K562 (cell line): ENCODE results near the gene ZDHHC8. TPM values are rescaled to one million over a fixed set of nuclear protein-coding genes. Genes with fewer than 3 reads are reported as not detected.

Experiments used
- ATAC-seq: fragments of 200-7000 bp; cut with Tn5 transposase; 3 replicates; pipeline ENCODE4 v1.9.1; 2020; ENCODE audit warnings: moderate library complexity
- BruUV-seq: library from RNA; stranded (reverse); fragments of 400-500 nt; replicated peaks from 2 replicates; lab custom pipeline; 2021; lab: Mats Ljungman, UMichigan
- CTCF ChIA-PET: fragments of 300-600 bp; formaldehyde crosslinking; extraction: SDS; loops from one replicate; lab custom pipeline; 2021; ENCODE audit warnings: low intra/inter-chr PET ratio; lab: Yijun Ruan, JAX
- POLR2A ChIA-PET: fragments of 300-600, 350-650 bp; sonication (Branson Sonifier 250); formaldehyde crosslinking; extraction: SDS; loops from one replicate; lab custom pipeline; 2021; ENCODE audit warnings: antibody characterized with exemption, inconsistent platforms; lab: Yijun Ruan, JAX
- DNase-seq, 4 experiments: peaks; one replicate each; pipeline versions ENCODE4 v3.0.0 to v3.0.0-alpha.2; 2011 to 2018; ENCODE audit warnings: low spot score in 3 of 4, mixed read lengths in 3 of 4; ENCODE audit errors: extremely low read depth in 1 of 4
- FAIRE-seq: peaks from 2 replicates; lab custom pipeline; 2011; peaks lifted over from hg19 to GRCh38; lab: Jason Lieb, UNC
- H2AFZ ChIP-seq: 2 replicates; pipeline ENCODE4 v1.6.0; 2011; ENCODE audit warnings: low read depth, low read length, control low read depth, inconsistent platforms
- H3K27ac ChIP-seq: fragments of 200-600 bp; 3 replicates; pipeline ENCODE4 v1.8.0; 2011; ENCODE audit warnings: low read depth, mild to moderate bottlenecking, control low read depth, inconsistent platforms, low read length, moderate library complexity, mixed read lengths; ENCODE audit errors: extremely low read depth
- H3K27me3 ChIP-seq, 2 experiments: fragments of 300-600 bp in 1 of 2; 2 replicates in 1 of 2; 3 replicates in 1 of 2; pipeline versions ENCODE4 v1.6.0 to v1.8.0; 2011; ENCODE audit warnings: inconsistent platforms in 2 of 2, low read length in 2 of 2, mild to moderate bottlenecking in 1 of 2, mixed read lengths in 1 of 2, moderate library complexity in 1 of 2; ENCODE audit not compliant: control insufficient read depth in 2 of 2, insufficient read depth in 2 of 2
- H3K36me3 ChIP-seq: fragments of 300-600 bp; 3 replicates; pipeline ENCODE4 v1.8.0; 2011; ENCODE audit warnings: mild to moderate bottlenecking, low read length, inconsistent platforms; ENCODE audit not compliant: control insufficient read depth, insufficient read depth
- H3K4me1 ChIP-seq, 2 experiments: fragments of 200-600 bp in 1 of 2; replicated peaks in 1 of 2; 2 replicates in 1 of 2; 3 replicates in 1 of 2; pipeline versions ENCODE4 v1.5.1 to v1.8.0; 2011; ENCODE audit warnings: inconsistent platforms in 2 of 2, low read length in 2 of 2, mild to moderate bottlenecking in 1 of 2, mixed read lengths in 1 of 2, moderate library complexity in 1 of 2; ENCODE audit not compliant: control insufficient read depth in 2 of 2, insufficient read depth in 2 of 2
- H3K4me2 ChIP-seq: 2 replicates; pipeline ENCODE4 v1.6.1; 2011; ENCODE audit warnings: low read length, control low read depth, inconsistent platforms, mixed read lengths; ENCODE audit not compliant: insufficient read depth
- H3K4me3 ChIP-seq: fragments of 200-600 bp; sonication (generic), shearing (Covaris generic); 2 replicates; pipeline ENCODE4 v1.5.1; 2016; ENCODE audit warnings: control low read depth, inconsistent platforms
- H3K79me2 ChIP-seq: fragments of 200-600 bp; 3 replicates; pipeline ENCODE4 v1.8.0; 2011; ENCODE audit warnings: low read length, inconsistent platforms; ENCODE audit not compliant: control insufficient read depth, insufficient read depth
- H3K9ac ChIP-seq, 2 experiments: 2 replicates each; pipeline versions ENCODE4 v1.6.0 to v1.6.1; 2011; ENCODE audit warnings: low read depth in 2 of 2, low read length in 2 of 2, control low read depth in 1 of 2, inconsistent platforms in 1 of 2, mild to moderate bottlenecking in 1 of 2, mixed read lengths in 1 of 2; ENCODE audit not compliant: insufficient read depth in 1 of 2
- H3K9me1 ChIP-seq: one replicate; pipeline ENCODE4 v1.6.0; 2011; ENCODE audit warnings: inconsistent platforms, mild to moderate bottlenecking, low read length, moderate library complexity; ENCODE audit not compliant: control insufficient read depth, insufficient read depth
- H3K9me3 ChIP-seq: replicated peaks from 2 replicates; pipeline ENCODE4 v1.5.1; 2011; ENCODE audit warnings: low read depth, low read length, inconsistent platforms; ENCODE audit not compliant: control insufficient read depth, insufficient read depth
- H4K20me1 ChIP-seq: replicated peaks from 2 replicates; pipeline ENCODE4 v1.6.1; 2011; ENCODE audit warnings: low read length, inconsistent platforms, mixed read lengths; ENCODE audit not compliant: control insufficient read depth, insufficient read depth
- AFF4 ChIP-seq: sonication (generic); formaldehyde crosslinking; IDR thresholded peaks from 2 replicates; pipeline ENCODE4 v1.8.0; 2023; ENCODE audit warnings: mild to moderate bottlenecking, missing genetic modification reagents
- CBFA2T3 ChIP-seq: fragments of 450-650 bp; IDR thresholded peaks from 2 replicates; pipeline ENCODE4 v1.6.1; 2017
- KAT2B ChIP-seq: IDR thresholded peaks from one replicate; pipeline ENCODE4 v1.6.1; 2012; ENCODE audit warnings: low read depth, mild to moderate bottlenecking, control low read depth, inconsistent platforms, low read length, moderate library complexity
- SMC3 ChIP-seq: conservative IDR thresholded peaks from 2 replicates; pipeline ENCODE4 v1.6.1; 2011; ENCODE audit warnings: low read depth, low read length, improper control_type of control experiment; ENCODE audit not compliant: insufficient read depth
- TAF9B ChIP-seq: fragments of 450-650 bp; IDR thresholded peaks from 2 replicates; pipeline ENCODE4 v1.6.1; 2018; ENCODE audit warnings: mild to moderate bottlenecking; ENCODE audit not compliant: partially characterized antibody
- TEAD1 ChIP-seq, 2 experiments: fragments of 450-650 bp in 1 of 2; sonication (generic) in 1 of 2; formaldehyde crosslinking; IDR thresholded peaks; 2 replicates each; pipeline versions ENCODE4 v1.4.0 to v1.8.0; 2020 to 2022; ENCODE audit warnings: mild to moderate bottlenecking in 2 of 2, missing genetic modification reagents in 1 of 2
- ZNF12 ChIP-seq: sonication (generic); formaldehyde crosslinking; IDR thresholded peaks from 2 replicates; pipeline ENCODE4 v1.4.0; 2020; ENCODE audit warnings: mild to moderate bottlenecking, missing genetic modification reagents
- ZNF143 ChIP-seq: sonication (generic); formaldehyde crosslinking; IDR thresholded peaks from 2 replicates; pipeline ENCODE4 v1.9.0; 2022; ENCODE audit warnings: mild to moderate bottlenecking, missing genetic modification reagents
- ZNF584 ChIP-seq: fragments of 200-800 bp; sonication (Bioruptor generic); IDR thresholded peaks from 2 replicates; pipeline ENCODE4 v1.6.1; 2016; ENCODE audit warnings: low read depth, mild to moderate bottlenecking, missing genetic modification characterization, missing compliant biosample characterization
- WGBS: fragments of 100-300 bp; shearing (Covaris generic); methylation state at CpG from one replicate; pipeline ENCODE4 v1.1.6; 2016; ENCODE audit warnings: low coverage, mixed read lengths; ENCODE audit not compliant: insufficient coverage; ENCODE audit errors: missing lambda C conversion rate; 5-methylcytosine and 5-hydroxymethylcytosine counted together
- in situ Hi-C: fragments of 300-500 bp; cut with MboI; formaldehyde crosslinking; loops from 4 replicates; pipeline ENCODE4 v1.15.0; 2018; ENCODE audit warnings: inconsistent platforms, mixed read lengths
- intact Hi-C: fragments of 100-400 bp; cut with micrococcal nuclease; formaldehyde crosslinking; loops from 2 replicates; pipeline ENCODE4 v1.14.2; 2022
- polyA plus RNA-seq, 8 experiments: library from polyadenylated mRNA; depleted of rRNA in 4 of 8; stranded (reverse) in 5 of 8; unstranded in 3 of 8; fragments of >200 nt; fragmentation: Nextera tagmentation in 2 of 8; fragmentation: Illumina TruSeq in 1 of 8; extraction: Ambion mirVana in 2 of 8; extraction: Trizol in 1 of 8; gene quantifications; 2 replicates each; pipeline versions ENCODE4 v1.2.1 to v1.2.3, GENCODE V29; 2011 to 2014; ENCODE audit warnings: inconsistent platforms in 1 of 8, missing spikeins in 1 of 8
- total RNA-seq, 7 experiments: library from RNA; depleted of rRNA in 6 of 7; stranded (reverse); fragments of >200 nt in 6 of 7; fragmentation: Illumina TruSeq in 2 of 7; extraction: Trizol in 2 of 7; gene quantifications; 2 replicates each; pipeline versions ENCODE4 v1.2.1 to v1.2.3, GENCODE V29; 2011 to 2021; ENCODE audit warnings: low replicate concordance in 1 of 7
- TF ChIP-seq, protein P1 (sequence below), 3 experiments: IDR thresholded peaks in 2 of 3; conservative IDR thresholded peaks in 1 of 3; 2 replicates each; pipeline ENCODE4 v1.5.1; 2011 to 2012; ENCODE audit warnings: low read length in 3 of 3, mild to moderate bottlenecking in 3 of 3, control low read depth in 2 of 3, improper control_type of control experiment in 1 of 3, inconsistent platforms in 1 of 3, low read depth in 1 of 3, mixed read lengths in 1 of 3, moderate library complexity in 1 of 3; ENCODE audit not compliant: insufficient read depth in 2 of 3
- TF ChIP-seq, protein P2 (sequence below): fragments of 250-450 bp; sonication (Bioruptor Pico); IDR thresholded peaks from 2 replicates; pipeline ENCODE4 v1.8.0; 2021; ENCODE audit warnings: moderate library complexity, mild to moderate bottlenecking, inconsistent platforms

Gene ZDHHC8
- total and polyA plus RNA-seq, 9 of the 15 experiments (the other 6 are each of a cell fraction or from before 2014, with no cell fraction given), result 0.04 to 109 (median 16.4) TPM

GRCh38 chr22:20196094-20196842 lies 64.7 kb downstream of the ZDHHC8 start:
- Histone ChIP-seq H3K27me3 (peaks cover 85 to 96% of the 10 kb centered on the region in 2 experiments), H3K9me1 (peaks cover 3% of the 10 kb centered on the region), H3K4me3 (no peak overlapping the region), H3K4me2 (no peak overlapping the region), H3K79me2 (no peaks in the 10 kb centered on the region), H2AFZ (no peak overlapping the region), H3K4me1 (peaks cover 0 to 49% of the 10 kb centered on the region in 2 experiments; a peak in 2 of 5 replicates), H3K9me3 (no peaks in the 10 kb centered on the region), H3K36me3 (no peaks in the 10 kb centered on the region), H3K9ac (peak overlapping the region in 1 of 2 experiments; percentile 26; a peak in 2 of 4 replicates), H4K20me1 (peaks cover 47% of the 10 kb centered on the region), H3K27ac (no peak overlapping the region)
- POLR2A ChIA-PET, result interaction anchor here (0.5 to 1.6 kb wide), 11 partner anchors 10 to 712 kb away, joined by 3 to 7 read pairs (median 3); no protein-coding TSS in a partner anchor
- in situ Hi-C loops, result no loop called here
- DNase-seq, result no peak
- 1% methylated on average over 19 of the region's 19 CpGs for WGBS
- intact Hi-C loops, result no loop called here
- CTCF ChIA-PET, result no interaction called here
- no peak for FAIRE-seq
- ATAC-seq, result peak; percentile 21
- BruUV-seq, result no TSS peak
- TF ChIP-seq ZNF584, result no peak
- 0 out of 2 replicates have a peak, but pooled peaks have one; percentile 57 for TF ChIP-seq ZNF143
- TF ChIP-seq CBFA2T3, result no peak
- TF ChIP-seq, protein P1, sequence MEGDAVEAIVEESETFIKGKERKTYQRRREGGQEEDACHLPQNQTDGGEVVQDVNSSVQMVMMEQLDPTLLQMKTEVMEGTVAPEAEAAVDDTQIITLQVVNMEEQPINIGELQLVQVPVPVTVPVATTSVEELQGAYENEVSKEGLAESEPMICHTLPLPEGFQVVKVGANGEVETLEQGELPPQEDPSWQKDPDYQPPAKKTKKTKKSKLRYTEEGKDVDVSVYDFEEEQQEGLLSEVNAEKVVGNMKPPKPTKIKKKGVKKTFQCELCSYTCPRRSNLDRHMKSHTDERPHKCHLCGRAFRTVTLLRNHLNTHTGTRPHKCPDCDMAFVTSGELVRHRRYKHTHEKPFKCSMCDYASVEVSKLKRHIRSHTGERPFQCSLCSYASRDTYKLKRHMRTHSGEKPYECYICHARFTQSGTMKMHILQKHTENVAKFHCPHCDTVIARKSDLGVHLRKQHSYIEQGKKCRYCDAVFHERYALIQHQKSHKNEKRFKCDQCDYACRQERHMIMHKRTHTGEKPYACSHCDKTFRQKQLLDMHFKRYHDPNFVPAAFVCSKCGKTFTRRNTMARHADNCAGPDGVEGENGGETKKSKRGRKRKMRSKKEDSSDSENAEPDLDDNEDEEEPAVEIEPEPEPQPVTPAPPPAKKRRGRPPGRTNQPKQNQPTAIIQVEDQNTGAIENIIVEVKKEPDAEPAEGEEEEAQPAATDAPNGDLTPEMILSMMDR (IDR thresholded peaks at IDR 0.05 in 2 of 3, conservative IDR thresholded peaks at IDR 0.05 in 1 of 3; ENCODE audit: insufficient read depth in 2 of 3, low read depth in 1 of 3, low read length in 3 of 3), result peak in 1 of 3 experiments; percentile 29; a peak in 1 of 6 replicates
- TF ChIP-seq ZNF12, result 0 out of 2 replicates have a peak, but pooled peaks have one; percentile 5
- peak in 1 of 2 experiments; percentile 69; a peak in 1 of 4 replicates for TF ChIP-seq TEAD1 (CRISPR knock-in tag; IDR thresholded peaks at IDR 0.05)
- no peak for TF ChIP-seq KAT2B
- TF ChIP-seq, protein P2, sequence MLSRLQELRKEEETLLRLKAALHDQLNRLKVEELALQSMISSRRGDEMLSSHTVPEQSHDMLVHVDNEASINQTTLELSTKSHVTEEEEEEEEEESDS (CRISPR knock-in tag), result no peak
- TF ChIP-seq TAF9B, result no peak
- TF ChIP-seq AFF4 (CRISPR knock-in tag), result no peak
- TF ChIP-seq SMC3, result 0 out of 2 replicates have a peak, but pooled peaks have one; percentile 1
